ENCODE results near the gene TXNRD3.

TXNRD3 gene

DNA sequence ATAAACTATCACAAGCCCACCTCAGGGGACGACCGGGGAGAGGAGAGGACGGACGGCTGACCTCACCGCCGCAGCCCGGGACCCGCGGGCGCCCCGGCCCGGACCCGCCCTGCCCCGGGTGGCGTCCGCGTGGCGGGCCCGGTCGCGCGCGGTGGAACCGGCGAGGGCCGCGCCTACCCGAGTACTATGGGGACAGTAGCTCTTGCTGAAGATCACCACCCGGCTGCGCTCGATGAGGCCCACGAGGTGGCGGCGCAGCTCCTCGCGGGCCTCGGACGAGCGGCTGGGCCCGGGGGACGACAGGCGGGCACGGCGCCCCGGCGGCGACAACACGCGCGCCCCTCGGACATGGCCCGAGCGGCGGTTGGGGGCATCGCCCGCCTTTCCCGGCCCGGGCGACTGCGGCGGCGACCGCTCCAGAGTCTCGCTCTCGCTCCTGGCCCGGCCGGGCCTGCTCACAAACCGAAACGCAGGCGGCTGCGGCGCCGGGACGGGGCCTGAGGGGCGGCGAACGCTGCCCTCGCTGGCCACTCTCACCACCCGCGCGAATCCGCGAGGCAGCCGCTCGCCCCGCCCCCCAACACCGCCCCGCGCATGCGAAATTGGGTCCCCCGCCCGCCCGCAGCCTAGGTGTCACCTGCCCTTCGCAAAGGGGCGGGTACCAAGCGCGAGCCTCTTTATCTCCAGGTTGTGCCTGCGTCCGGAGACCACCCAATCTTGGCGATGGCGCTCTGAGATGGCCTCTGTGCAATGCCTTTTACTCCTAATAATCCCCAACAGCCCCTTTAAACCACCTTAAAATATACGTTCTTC is at the start of gene TXNRD3:
Gene TXNRD3 (minus strand): TSS at position 554 of the 813 bp plus-strand sequence.
- peak; percentile 19 for DNase-seq (ENCODE audit: low read depth)
- in situ Hi-C loops (cut with HindIII; ENCODE audit: low sequenced_read_pairs), result no loop called here
- peak within 1 kb of the TSS; percentile 41 for H3K4me3 ChIP-seq (ENCODE audit: low read depth, low read length)
- TF ChIP-seq, protein P1, sequence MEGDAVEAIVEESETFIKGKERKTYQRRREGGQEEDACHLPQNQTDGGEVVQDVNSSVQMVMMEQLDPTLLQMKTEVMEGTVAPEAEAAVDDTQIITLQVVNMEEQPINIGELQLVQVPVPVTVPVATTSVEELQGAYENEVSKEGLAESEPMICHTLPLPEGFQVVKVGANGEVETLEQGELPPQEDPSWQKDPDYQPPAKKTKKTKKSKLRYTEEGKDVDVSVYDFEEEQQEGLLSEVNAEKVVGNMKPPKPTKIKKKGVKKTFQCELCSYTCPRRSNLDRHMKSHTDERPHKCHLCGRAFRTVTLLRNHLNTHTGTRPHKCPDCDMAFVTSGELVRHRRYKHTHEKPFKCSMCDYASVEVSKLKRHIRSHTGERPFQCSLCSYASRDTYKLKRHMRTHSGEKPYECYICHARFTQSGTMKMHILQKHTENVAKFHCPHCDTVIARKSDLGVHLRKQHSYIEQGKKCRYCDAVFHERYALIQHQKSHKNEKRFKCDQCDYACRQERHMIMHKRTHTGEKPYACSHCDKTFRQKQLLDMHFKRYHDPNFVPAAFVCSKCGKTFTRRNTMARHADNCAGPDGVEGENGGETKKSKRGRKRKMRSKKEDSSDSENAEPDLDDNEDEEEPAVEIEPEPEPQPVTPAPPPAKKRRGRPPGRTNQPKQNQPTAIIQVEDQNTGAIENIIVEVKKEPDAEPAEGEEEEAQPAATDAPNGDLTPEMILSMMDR (IDR thresholded peaks at IDR 0.05; ENCODE audit: low read depth, low read length, missing control alignments), result no peak

DNA sequence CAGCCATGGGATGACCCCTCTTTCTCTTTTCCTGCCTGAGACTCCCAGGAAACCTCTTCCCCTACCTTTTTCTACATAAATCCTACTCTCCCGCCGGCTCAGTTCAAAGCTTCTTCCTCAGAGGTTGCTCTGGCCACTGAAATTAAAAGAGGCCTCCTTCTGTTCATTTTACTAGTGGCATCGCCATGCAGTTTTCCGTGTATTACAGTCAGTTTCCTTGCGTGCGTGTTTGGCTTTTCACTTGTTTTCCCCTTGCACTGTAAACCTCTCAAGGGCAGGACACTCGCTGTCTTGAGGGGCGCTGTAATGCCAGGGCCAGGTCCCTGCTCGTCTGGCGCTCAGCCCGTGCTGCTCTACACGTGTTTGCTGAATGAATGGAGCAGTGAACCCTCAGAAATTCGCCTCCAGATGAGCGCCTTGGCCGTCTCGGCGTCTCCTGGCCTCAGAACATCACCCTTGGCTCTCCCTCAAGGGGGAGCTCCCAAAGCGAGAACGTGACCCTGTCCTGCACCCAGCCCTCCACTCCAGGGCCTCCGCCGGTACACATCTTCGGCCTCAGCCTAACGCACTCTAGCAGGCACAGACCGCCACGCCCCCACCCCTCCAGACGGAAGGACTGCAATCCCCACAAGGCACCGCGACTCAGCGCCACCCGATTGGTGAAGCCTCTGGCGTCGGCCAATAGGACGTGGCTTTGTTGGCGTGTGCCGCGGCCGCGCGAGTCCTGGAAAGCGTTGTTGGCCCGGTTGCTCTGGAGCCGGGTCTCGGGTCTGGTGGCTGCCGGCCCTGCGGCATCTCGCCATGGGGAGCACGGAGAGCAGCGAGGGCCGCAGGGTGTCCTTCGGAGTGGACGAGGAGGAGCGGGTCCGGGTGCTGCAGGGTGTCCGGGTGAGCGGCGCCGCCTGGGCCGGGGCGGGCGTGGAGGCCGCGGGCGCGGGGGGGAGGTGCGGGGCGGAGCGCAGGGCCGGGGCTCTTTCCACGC is 48.9 kb upstream of the TXNRD3 start, which contains the start of gene CHCHD6:
Gene CHCHD6 (plus strand): TSS at position 729 of the 982 bp plus-strand sequence. CDS start 73 bp downstream, at position 802.
- TF ChIP-seq, protein P1 (IDR thresholded peaks at IDR 0.05; ENCODE audit: low read depth, low read length, missing control alignments), result no peak
- H3K4me3 ChIP-seq (ENCODE audit: low read depth, low read length), result peak within 1 kb of the TSS; percentile 67
- peak; percentile 86 for DNase-seq (ENCODE audit: low read depth)
- in situ Hi-C loops (cut with HindIII; ENCODE audit: low sequenced_read_pairs), result no loop called here

DNA sequence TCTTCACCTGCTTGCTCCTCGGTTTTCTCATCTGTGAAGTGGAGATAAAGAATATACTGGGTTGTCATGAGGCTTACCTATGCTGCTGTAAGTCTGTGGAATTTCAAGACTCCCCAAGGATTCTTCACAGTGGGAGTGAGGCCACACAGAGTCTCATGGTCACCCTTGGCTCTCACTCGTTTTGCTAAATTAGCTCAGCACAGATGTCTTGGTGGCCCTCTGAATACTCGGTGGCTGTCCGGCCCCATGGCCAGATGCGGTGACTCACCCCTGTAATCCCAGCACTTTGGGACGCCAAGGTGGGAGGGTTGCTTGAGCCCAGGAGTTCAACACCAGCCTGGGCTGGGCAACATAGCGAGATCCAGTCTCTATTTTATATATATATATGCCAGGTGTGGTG is 44.1 kb upstream of the TXNRD3 start:
- in situ Hi-C loops (cut with HindIII; ENCODE audit: low sequenced_read_pairs), result no loop called here
- H3K4me3 ChIP-seq (ENCODE audit: low read depth, low read length), result no peak overlapping the region
- TF ChIP-seq, protein P1 (IDR thresholded peaks at IDR 0.05; ENCODE audit: low read depth, low read length, missing control alignments), result no peak
- no peak for DNase-seq (ENCODE audit: low read depth)

DNA sequence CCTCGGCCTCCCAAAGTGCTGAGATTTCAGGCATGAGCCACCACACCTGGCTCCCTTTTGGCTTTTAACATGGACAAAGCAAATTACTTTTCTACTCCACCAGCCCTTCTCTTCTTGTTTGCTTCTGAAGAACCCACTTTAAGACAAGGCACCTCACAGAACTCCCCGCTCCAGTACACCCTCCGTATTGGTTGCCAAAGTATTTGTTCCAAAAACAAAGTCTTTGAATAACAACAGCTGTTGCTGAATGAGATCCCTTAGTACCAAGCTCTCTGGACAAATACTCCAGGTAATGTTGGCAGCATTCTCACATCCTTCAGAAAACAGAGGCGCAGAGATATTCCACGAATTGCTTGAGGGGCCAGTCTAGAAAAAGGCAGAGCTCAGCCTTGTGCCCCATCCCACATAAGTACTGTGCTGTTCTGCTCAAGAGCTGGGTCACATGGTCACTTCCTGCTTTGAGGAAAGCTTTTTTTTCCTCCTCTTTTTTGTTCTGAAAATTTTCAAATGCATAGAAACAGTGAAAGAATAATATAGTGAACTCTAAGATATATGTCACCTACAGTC is 41.9 kb upstream of the TXNRD3 start:
- DNase-seq (ENCODE audit: low read depth), result no peak
- no peak overlapping the region for H3K4me3 ChIP-seq (ENCODE audit: low read depth, low read length)
- in situ Hi-C loops (cut with HindIII; ENCODE audit: low sequenced_read_pairs), result no loop called here
- TF ChIP-seq, protein P1 (IDR thresholded peaks at IDR 0.05; ENCODE audit: low read depth, low read length, missing control alignments), result no peak

DNA sequence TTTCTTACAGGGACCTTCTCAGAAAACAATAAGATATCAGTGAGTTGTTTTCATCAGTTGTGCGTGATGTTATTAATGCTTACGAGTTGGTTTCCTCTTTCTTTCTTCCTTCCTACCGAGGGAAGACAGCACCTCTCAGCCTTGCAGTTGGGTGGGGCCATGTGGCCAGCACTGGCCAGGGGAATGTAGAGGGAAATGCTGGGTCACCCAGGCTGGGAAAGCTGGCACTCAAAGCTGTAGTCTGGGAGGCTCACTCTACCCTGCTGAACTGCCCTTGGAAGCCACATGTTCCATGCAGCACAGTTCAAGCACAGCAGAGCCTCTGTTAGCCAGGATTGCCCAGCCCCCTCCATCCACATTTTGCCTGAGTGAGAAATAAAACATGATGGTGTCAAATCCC is 39.0 kb upstream of the TXNRD3 start:
- H3K4me3 ChIP-seq (ENCODE audit: low read depth, low read length), result no peak overlapping the region
- in situ Hi-C loops (cut with HindIII; ENCODE audit: low sequenced_read_pairs), result no loop called here

More for the DNA sequence above, 39.0 kb upstream of the TXNRD3 start:
- TF ChIP-seq, protein P1 (IDR thresholded peaks at IDR 0.05; ENCODE audit: low read depth, low read length, missing control alignments), result no peak
- no peak for DNase-seq (ENCODE audit: low read depth)
